KG1 (cell line): ENCODE results near the gene HAS3.

Experiments
- DNase-seq: peaks from one replicate; lab custom pipeline; 2025; lab: John Stamatoyannopoulos, UW

The HAS3 gene

GRCh38 chr16:69093974-69094373 is 11.5 kb upstream of the HAS3 start:
- DNase-seq = no peak

GRCh38 chr16:69094501-69094900 is 11.0 kb upstream of the HAS3 start:
- DNase-seq = no peak

GRCh38 chr16:69095193-69095592 is 10.3 kb upstream of the HAS3 start:
- no peak for DNase-seq

- no peak for DNase-seq
Measured at GRCh38 chr16:69100071-69100691, 5.3 kb upstream of the HAS3 start.

GRCh38 chr16:69106491-69107315 is 1.2 kb downstream of the HAS3 start:
- no peak for DNase-seq

GRCh38 chr16:69107316-69107962 is 2.0 kb downstream of the HAS3 start:
- DNase-seq = no peak

GRCh38 chr16:69108064-69108904 is 2.8 kb downstream of the HAS3 start:
- no peak for DNase-seq

GRCh38 chr16:69108905-69109252 is 3.4 kb downstream of the HAS3 start:
- no peak for DNase-seq

- DNase-seq = no peak
Measured at GRCh38 chr16:69109486-69110270, 4.2 kb downstream of the HAS3 start.

GRCh38 chr16:69110406-69110805 is 5.0 kb downstream of the HAS3 start:
- no peak for DNase-seq

- DNase-seq = no peak
Measured at GRCh38 chr16:69111216-69111875, 5.9 kb downstream of the HAS3 start.

GRCh38 chr16:69111876-69112230 is 6.4 kb downstream of the HAS3 start:
- no peak for DNase-seq

GRCh38 chr16:69112285-69113129 is 7.1 kb downstream of the HAS3 start:
- DNase-seq = peak; percentile 10

GRCh38 chr16:69113216-69113615 is 7.8 kb downstream of the HAS3 start:
- DNase-seq = no peak

- DNase-seq = no peak
Measured at GRCh38 chr16:69114346-69114975, 9.0 kb downstream of the HAS3 start.

- no peak for DNase-seq
Measured at GRCh38 chr16:69114976-69115355, 9.5 kb downstream of the HAS3 start.

- no peak for DNase-seq
Measured at GRCh38 chr16:69115361-69115760, 9.9 kb downstream of the HAS3 start.

- no peak for DNase-seq
Measured at GRCh38 chr16:69115837-69116236, 10.4 kb downstream of the HAS3 start.

GRCh38 chr16:69116256-69116875 is 10.9 kb downstream of the HAS3 start:
- DNase-seq = no peak
